22Rv1 (cell line): ENCODE measurements around the gene ABCE1.

Source experiments
- CTCF ChIP-seq: fragments of 450-650 bp; IDR thresholded peaks from 2 replicates; pipeline ENCODE4 v1.5.1; 2017; ENCODE audit warnings: mild to moderate bottlenecking
- ZFX ChIP-seq: fragments of 450-650 bp; IDR thresholded peaks from 2 replicates; pipeline ENCODE4 v1.6.1; 2017; ENCODE audit warnings: antibody characterized with exemption, borderline replicate concordance

- TF ChIP-seq CTCF (no peak), ZFX (no peak)
Observed at GRCh38 chr4:145058256-145058655, 39.9 kb upstream of the ABCE1 start.
